Astrocyte (in vitro differentiated cells and primary cell): ENCODE results near the gene CHMP6. TPM values are rescaled to one million over a fixed set of nuclear protein-coding genes. Genes with fewer than 3 reads are reported as not detected.
A peak's percentile ranks its signal among the peaks of the same experiment; 100 is the strongest.

Source experiments
- DNase-seq: peaks from one replicate; pipeline ENCODE4 v3.0.0-alpha.2; 2010; ENCODE audit warnings: low read depth
- FAIRE-seq: peaks from 2 replicates; lab custom pipeline; 2011; peaks lifted over from hg19 to GRCh38; lab: Jason Lieb, UNC
- H2AFZ ChIP-seq: 2 replicates; pipeline ENCODE4 v1.6.0; 2012; ENCODE audit warnings: low read depth, low read length, inconsistent platforms
- H3K27ac ChIP-seq: 2 replicates; pipeline ENCODE4 v1.5.1; 2011; ENCODE audit warnings: low read depth, low read length, inconsistent platforms
- H3K27me3 ChIP-seq: 2 replicates; pipeline ENCODE4 v1.6.0; 2011; ENCODE audit warnings: low read length, inconsistent platforms; ENCODE audit not compliant: insufficient read depth
- H3K36me3 ChIP-seq: 2 replicates; pipeline ENCODE4 v1.5.1; 2011; ENCODE audit warnings: low read length, inconsistent platforms; ENCODE audit not compliant: insufficient read depth
- H3K4me1 ChIP-seq: 2 replicates; pipeline ENCODE4 v1.5.1; 2011; ENCODE audit warnings: low read length, inconsistent platforms; ENCODE audit not compliant: insufficient read depth
- H3K4me2 ChIP-seq: 2 replicates; pipeline ENCODE4 v1.6.0; 2012; ENCODE audit warnings: low read length, inconsistent platforms
- H3K4me3 ChIP-seq: 2 replicates; pipeline ENCODE4 v1.5.1; 2011; ENCODE audit warnings: low read depth, mild to moderate bottlenecking, low read length, inconsistent platforms; ENCODE audit not compliant: insufficient read depth
- H3K79me2 ChIP-seq: 2 replicates; pipeline ENCODE4 v1.6.0; 2012; ENCODE audit warnings: mild to moderate bottlenecking, low read length, inconsistent platforms; ENCODE audit not compliant: insufficient read depth
- H3K9ac ChIP-seq: 2 replicates; pipeline ENCODE4 v1.6.0; 2012; ENCODE audit warnings: mild to moderate bottlenecking, low read length, inconsistent platforms
- H3K9me3 ChIP-seq: 2 replicates; pipeline ENCODE4 v1.5.1; 2012; ENCODE audit warnings: low read depth, mild to moderate bottlenecking, low read length, inconsistent platforms; ENCODE audit not compliant: insufficient read depth
- H4K20me1 ChIP-seq: 2 replicates; pipeline ENCODE4 v1.6.0; 2012; ENCODE audit warnings: low read length, inconsistent platforms; ENCODE audit not compliant: insufficient read depth
- H3K27ac Mint-ChIP-seq: one replicate; pipeline ENCODE4 v1.8.0; 2021; ENCODE audit warnings: mild to moderate bottlenecking, mixed read lengths; ENCODE audit not compliant: unreplicated experiment
- H3K27me3 Mint-ChIP-seq: one replicate; pipeline ENCODE4 v1.8.0; 2021; ENCODE audit warnings: low read depth, mixed read lengths; ENCODE audit not compliant: unreplicated experiment
- H3K36me3 Mint-ChIP-seq: one replicate; pipeline ENCODE4 v1.8.0; 2021; ENCODE audit warnings: low read depth, mixed read lengths; ENCODE audit not compliant: unreplicated experiment
- H3K4me1 Mint-ChIP-seq: one replicate; pipeline ENCODE4 v1.8.0; 2021; ENCODE audit warnings: low read depth, mixed read lengths; ENCODE audit not compliant: unreplicated experiment
- H3K4me3 Mint-ChIP-seq: one replicate; pipeline ENCODE4 v1.8.0; 2021; ENCODE audit warnings: mild to moderate bottlenecking, moderate library complexity, mixed read lengths; ENCODE audit not compliant: unreplicated experiment
- H3K9me3 Mint-ChIP-seq: one replicate; pipeline ENCODE4 v1.8.0; 2021; ENCODE audit warnings: mild to moderate bottlenecking, mixed read lengths; ENCODE audit not compliant: unreplicated experiment
- CTCF ChIP-seq: IDR thresholded peaks from 2 replicates; pipeline ENCODE4 v1.5.1; 2011; ENCODE audit warnings: low read depth, mild to moderate bottlenecking, inconsistent platforms, low read length, moderate library complexity; ENCODE audit not compliant: insufficient read depth
- EZH2 ChIP-seq: IDR thresholded peaks from 2 replicates; pipeline ENCODE4 v1.6.1; 2012; ENCODE audit warnings: mild to moderate bottlenecking, low read length, inconsistent platforms; ENCODE audit not compliant: insufficient read depth
- total RNA-seq: library from RNA; stranded (reverse); gene quantifications from 2 replicates; pipeline ENCODE4 v1.2.1, GENCODE V29; 2021

The CHMP6 gene
- total RNA-seq, 1 donor from 2014 or later, result 19.0 TPM

DNA sequence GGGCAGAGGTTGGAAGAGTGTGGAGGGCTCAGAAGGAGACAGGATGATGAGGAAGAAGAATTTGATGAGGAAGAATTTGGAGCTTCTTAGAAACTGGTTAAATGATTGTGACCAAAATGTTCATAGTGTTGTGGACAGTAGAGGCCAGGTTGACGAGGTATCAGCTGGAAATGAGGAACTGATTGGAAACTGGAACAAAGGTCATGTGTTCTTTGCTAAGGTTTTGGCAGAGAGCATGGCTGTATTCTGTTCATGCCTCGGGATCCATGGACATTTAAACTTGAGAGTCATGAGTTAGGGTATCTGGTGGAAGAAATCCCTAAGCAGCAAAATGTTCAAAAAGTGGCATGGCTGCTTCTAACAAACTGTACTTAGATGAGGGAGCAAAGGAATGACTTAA lies 19.3 kb downstream of the CHMP6 start:
- H3K27me3 Mint-ChIP-seq, result peaks cover 17% of the 10 kb centered on the region
- no peaks in the 10 kb centered on the region for H4K20me1 ChIP-seq
- no peaks in the 10 kb centered on the region for H3K36me3 ChIP-seq
- H3K36me3 Mint-ChIP-seq, result peaks cover 9% of the 10 kb centered on the region
- no peak overlapping the region for H3K27ac Mint-ChIP-seq
- no peak for FAIRE-seq
- H3K4me2 ChIP-seq, result no peak overlapping the region
- peaks cover 14% of the 10 kb centered on the region for H3K27me3 ChIP-seq
- H3K9ac ChIP-seq, result no peak overlapping the region
- H3K4me3 ChIP-seq, result no peak overlapping the region
- H3K4me1 ChIP-seq, result peaks cover 5% of the 10 kb centered on the region
- H3K9me3 ChIP-seq, result no peaks in the 10 kb centered on the region
- TF ChIP-seq EZH2, result no peak
- no peak for TF ChIP-seq CTCF
- H3K4me3 Mint-ChIP-seq, result no peak overlapping the region
- H3K4me1 Mint-ChIP-seq, result peaks cover 2% of the 10 kb centered on the region
- no peak overlapping the region for H2AFZ ChIP-seq
- H3K27ac ChIP-seq, result no peak overlapping the region
- no peak for DNase-seq
- peaks cover 18% of the 10 kb centered on the region for H3K9me3 Mint-ChIP-seq
- H3K79me2 ChIP-seq, result no peaks in the 10 kb centered on the region

DNA sequence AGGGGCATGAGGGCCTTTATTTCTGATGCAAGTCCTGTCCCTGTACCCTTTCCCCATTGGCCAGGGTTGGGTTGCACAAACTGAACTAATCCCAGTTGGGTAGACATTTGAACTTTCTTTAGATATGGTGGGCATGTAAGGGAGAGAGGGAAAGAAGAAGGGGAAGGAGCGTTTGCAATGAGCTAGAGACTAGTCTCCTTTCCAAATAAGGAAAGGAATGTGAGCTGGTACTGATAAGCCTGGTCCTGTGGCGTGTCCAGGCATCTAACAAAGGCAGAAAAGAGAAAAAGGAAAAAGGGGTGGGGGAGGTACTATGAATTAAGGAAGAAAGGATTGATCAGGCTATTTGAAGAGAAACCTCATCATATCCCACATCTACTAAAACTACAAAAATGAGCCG lies 20.3 kb downstream of the CHMP6 start:
- Mint-ChIP-seq H3K4me3 (no peak overlapping the region), H3K27me3 (peaks cover 9% of the 10 kb centered on the region), H3K4me1 (peaks cover 2% of the 10 kb centered on the region), H3K9me3 (peaks cover 21% of the 10 kb centered on the region), H3K36me3 (peaks cover 9% of the 10 kb centered on the region), H3K27ac (no peak overlapping the region)
- Histone ChIP-seq H3K9ac (no peak overlapping the region), H3K9me3 (no peaks in the 10 kb centered on the region), H3K4me1 (peaks cover 5% of the 10 kb centered on the region), H3K36me3 (no peaks in the 10 kb centered on the region), H3K79me2 (no peaks in the 10 kb centered on the region), H4K20me1 (no peaks in the 10 kb centered on the region), H3K27me3 (peaks cover 5% of the 10 kb centered on the region), H3K27ac (no peak overlapping the region), H2AFZ (no peak overlapping the region), H3K4me3 (no peak overlapping the region), H3K4me2 (no peak overlapping the region)
- FAIRE-seq (no peak), DNase-seq (peak; percentile 23)
- TF ChIP-seq CTCF, result no peak
- no peak for TF ChIP-seq EZH2

- Histone ChIP-seq H4K20me1 (no peaks in the 10 kb centered on the region), H3K4me2 (no peak overlapping the region), H3K27me3 (peaks cover 3% of the 10 kb centered on the region), H3K36me3 (no peaks in the 10 kb centered on the region), H3K4me1 (peaks cover 8% of the 10 kb centered on the region), H3K9ac (no peak overlapping the region), H3K79me2 (no peaks in the 10 kb centered on the region), H3K4me3 (no peak overlapping the region), H3K27ac (no peak overlapping the region), H2AFZ (no peak overlapping the region), H3K9me3 (no peaks in the 10 kb centered on the region)
- no peak for FAIRE-seq
- Mint-ChIP-seq H3K36me3 (peaks cover 9% of the 10 kb centered on the region), H3K27ac (no peak overlapping the region), H3K4me3 (no peak overlapping the region), H3K27me3 (peaks cover 7% of the 10 kb centered on the region), H3K9me3 (peaks cover 23% of the 10 kb centered on the region), H3K4me1 (peaks cover 2% of the 10 kb centered on the region)
- TF ChIP-seq EZH2 (no peak), CTCF (no peak)
- no peak for DNase-seq
Observed at GRCh38 chr17:81012574-81013447, 21.2 kb downstream of the CHMP6 start.
